Measurements from ENCODE around the gene POLR2A. TPM values are rescaled to one million over a fixed set of nuclear protein-coding genes. Genes with fewer than 3 reads are reported as not detected.

POLR2A gene
- total and polyA plus RNA-seq, 4 donors: 13.3 to 54.4 (median 34.8) TPM

DNA sequence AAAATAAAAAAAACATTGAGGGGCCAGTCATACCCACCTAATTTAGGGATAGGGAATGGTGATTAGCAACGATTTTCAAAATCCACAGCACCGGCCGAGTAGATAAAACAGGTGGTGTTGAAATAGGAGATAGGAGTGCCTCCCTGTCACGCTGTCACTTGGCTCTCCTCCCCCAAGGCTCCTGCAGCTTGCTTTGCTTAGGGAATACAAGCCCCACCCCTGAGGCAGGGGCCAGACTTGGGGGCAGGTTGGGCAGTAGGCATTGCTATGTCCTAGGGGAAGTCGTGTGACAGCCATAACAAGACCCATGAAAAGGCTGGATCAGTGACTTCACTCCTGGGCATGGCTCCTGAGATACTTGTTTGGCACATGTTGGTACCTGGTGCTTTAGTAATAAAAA, 25.8 kb downstream of the POLR2A start:
- Histone ChIP-seq H3K27ac (ENCODE audit: low read depth in 1 of 2, low read length in 2 of 2) (no peak overlapping the region), H3K4me1 (ENCODE audit: control insufficient read depth in 4 of 4, insufficient read depth in 4 of 4, low read length in 3 of 4) (peaks cover 0 to 1% (median 0%) of the 10 kb centered on the region in 4 donors), H3K36me3 (ENCODE audit: control insufficient read depth in 4 of 4, insufficient read depth in 3 of 4, low read depth in 1 of 4, low read length in 3 of 4) (peaks cover 14 to 86% (median 65%) of the 10 kb centered on the region in 4 donors), H3K27me3 (ENCODE audit: control insufficient read depth in 4 of 4, insufficient read depth in 4 of 4, low read length in 3 of 4) (no peaks in the 10 kb centered on the region), H3K4me3 (ENCODE audit: low read depth in 1 of 3, low read length in 3 of 3) (no peak overlapping the region), H3K9me3 (ENCODE audit: control insufficient read depth in 4 of 4, low read length in 3 of 4) (no peaks in the 10 kb centered on the region), H3K9ac (ENCODE audit: low read depth in 1 of 2, low read length in 2 of 2) (no peak overlapping the region)
- WGBS: 77% methylated on average over 5 of the region's 5 CpGs
- TF ChIP-seq, protein P1, sequence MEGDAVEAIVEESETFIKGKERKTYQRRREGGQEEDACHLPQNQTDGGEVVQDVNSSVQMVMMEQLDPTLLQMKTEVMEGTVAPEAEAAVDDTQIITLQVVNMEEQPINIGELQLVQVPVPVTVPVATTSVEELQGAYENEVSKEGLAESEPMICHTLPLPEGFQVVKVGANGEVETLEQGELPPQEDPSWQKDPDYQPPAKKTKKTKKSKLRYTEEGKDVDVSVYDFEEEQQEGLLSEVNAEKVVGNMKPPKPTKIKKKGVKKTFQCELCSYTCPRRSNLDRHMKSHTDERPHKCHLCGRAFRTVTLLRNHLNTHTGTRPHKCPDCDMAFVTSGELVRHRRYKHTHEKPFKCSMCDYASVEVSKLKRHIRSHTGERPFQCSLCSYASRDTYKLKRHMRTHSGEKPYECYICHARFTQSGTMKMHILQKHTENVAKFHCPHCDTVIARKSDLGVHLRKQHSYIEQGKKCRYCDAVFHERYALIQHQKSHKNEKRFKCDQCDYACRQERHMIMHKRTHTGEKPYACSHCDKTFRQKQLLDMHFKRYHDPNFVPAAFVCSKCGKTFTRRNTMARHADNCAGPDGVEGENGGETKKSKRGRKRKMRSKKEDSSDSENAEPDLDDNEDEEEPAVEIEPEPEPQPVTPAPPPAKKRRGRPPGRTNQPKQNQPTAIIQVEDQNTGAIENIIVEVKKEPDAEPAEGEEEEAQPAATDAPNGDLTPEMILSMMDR (IDR thresholded peaks at IDR 0.05; ENCODE audit: low read depth, low read length, missing input control): no peak
- TF ChIP-seq, protein P2, sequence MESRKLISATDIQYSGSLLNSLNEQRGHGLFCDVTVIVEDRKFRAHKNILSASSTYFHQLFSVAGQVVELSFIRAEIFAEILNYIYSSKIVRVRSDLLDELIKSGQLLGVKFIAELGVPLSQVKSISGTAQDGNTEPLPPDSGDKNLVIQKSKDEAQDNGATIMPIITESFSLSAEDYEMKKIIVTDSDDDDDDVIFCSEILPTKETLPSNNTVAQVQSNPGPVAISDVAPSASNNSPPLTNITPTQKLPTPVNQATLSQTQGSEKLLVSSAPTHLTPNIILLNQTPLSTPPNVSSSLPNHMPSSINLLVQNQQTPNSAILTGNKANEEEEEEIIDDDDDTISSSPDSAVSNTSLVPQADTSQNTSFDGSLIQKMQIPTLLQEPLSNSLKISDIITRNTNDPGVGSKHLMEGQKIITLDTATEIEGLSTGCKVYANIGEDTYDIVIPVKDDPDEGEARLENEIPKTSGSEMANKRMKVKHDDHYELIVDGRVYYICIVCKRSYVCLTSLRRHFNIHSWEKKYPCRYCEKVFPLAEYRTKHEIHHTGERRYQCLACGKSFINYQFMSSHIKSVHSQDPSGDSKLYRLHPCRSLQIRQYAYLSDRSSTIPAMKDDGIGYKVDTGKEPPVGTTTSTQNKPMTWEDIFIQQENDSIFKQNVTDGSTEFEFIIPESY (IDR thresholded peaks at IDR 0.05): no peak
- no peak for TF ChIP-seq HNF4G (IDR thresholded peaks at IDR 0.05)
- no peak for TF ChIP-seq SP1 (IDR thresholded peaks at IDR 0.05)
- no peak for TF ChIP-seq RAD21 (IDR thresholded peaks at IDR 0.05)
- no peak for TF ChIP-seq YY1 (IDR thresholded peaks at IDR 0.05)
- TF ChIP-seq GABPA (IDR thresholded peaks at IDR 0.05 in 1 of 2, conservative IDR thresholded peaks at IDR 0.05 in 1 of 2): no peak
- TF ChIP-seq JUND (IDR thresholded peaks at IDR 0.05): no peak
- TF ChIP-seq EGR1 (IDR thresholded peaks at IDR 0.05; ENCODE audit: low read depth in 2 of 2): no peak
- TF ChIP-seq NR2F2 (IDR thresholded peaks at IDR 0.05): no peak
- TF ChIP-seq, protein P3, sequence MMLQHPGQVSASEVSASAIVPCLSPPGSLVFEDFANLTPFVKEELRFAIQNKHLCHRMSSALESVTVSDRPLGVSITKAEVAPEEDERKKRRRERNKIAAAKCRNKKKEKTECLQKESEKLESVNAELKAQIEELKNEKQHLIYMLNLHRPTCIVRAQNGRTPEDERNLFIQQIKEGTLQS (IDR thresholded peaks at IDR 0.05): no peak
- TF ChIP-seq RXRA (IDR thresholded peaks at IDR 0.05): no peak
- TF ChIP-seq, protein P4, sequence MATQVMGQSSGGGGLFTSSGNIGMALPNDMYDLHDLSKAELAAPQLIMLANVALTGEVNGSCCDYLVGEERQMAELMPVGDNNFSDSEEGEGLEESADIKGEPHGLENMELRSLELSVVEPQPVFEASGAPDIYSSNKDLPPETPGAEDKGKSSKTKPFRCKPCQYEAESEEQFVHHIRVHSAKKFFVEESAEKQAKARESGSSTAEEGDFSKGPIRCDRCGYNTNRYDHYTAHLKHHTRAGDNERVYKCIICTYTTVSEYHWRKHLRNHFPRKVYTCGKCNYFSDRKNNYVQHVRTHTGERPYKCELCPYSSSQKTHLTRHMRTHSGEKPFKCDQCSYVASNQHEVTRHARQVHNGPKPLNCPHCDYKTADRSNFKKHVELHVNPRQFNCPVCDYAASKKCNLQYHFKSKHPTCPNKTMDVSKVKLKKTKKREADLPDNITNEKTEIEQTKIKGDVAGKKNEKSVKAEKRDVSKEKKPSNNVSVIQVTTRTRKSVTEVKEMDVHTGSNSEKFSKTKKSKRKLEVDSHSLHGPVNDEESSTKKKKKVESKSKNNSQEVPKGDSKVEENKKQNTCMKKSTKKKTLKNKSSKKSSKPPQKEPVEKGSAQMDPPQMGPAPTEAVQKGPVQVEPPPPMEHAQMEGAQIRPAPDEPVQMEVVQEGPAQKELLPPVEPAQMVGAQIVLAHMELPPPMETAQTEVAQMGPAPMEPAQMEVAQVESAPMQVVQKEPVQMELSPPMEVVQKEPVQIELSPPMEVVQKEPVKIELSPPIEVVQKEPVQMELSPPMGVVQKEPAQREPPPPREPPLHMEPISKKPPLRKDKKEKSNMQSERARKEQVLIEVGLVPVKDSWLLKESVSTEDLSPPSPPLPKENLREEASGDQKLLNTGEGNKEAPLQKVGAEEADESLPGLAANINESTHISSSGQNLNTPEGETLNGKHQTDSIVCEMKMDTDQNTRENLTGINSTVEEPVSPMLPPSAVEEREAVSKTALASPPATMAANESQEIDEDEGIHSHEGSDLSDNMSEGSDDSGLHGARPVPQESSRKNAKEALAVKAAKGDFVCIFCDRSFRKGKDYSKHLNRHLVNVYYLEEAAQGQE (IDR thresholded peaks at IDR 0.05): no peak
- TF ChIP-seq TAF1 (conservative IDR thresholded peaks at IDR 0.05): no peak
- DNase-seq (ENCODE audit: low spot score): no peak

DNA sequence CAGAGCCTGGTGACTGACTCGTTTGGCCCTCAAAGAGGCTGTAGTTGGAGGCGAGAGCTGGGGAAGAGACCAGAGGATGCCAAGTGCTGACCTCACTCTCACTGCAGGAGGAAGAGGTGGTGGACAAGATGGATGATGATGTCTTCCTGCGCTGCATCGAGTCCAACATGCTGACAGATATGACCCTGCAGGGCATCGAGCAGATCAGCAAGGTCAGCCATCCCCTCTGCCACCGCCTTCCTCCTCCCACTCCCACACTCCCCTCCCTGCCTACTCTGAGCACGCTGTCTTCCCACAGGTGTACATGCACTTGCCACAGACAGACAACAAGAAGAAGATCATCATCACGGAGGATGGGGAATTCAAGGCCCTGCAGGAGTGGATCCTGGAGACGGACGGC, 26.9 kb downstream of the POLR2A start:
- WGBS: 82% methylated on average over 10 of the region's 10 CpGs
- Histone ChIP-seq H3K27me3 (ENCODE audit: control insufficient read depth in 4 of 4, insufficient read depth in 4 of 4, low read length in 3 of 4) (no peaks in the 10 kb centered on the region), H3K27ac (ENCODE audit: low read depth in 1 of 2, low read length in 2 of 2) (no peak overlapping the region), H3K9ac (ENCODE audit: low read depth in 1 of 2, low read length in 2 of 2) (no peak overlapping the region), H3K9me3 (ENCODE audit: control insufficient read depth in 4 of 4, low read length in 3 of 4) (no peaks in the 10 kb centered on the region), H3K4me1 (ENCODE audit: control insufficient read depth in 4 of 4, insufficient read depth in 4 of 4, low read length in 3 of 4) (peaks cover 0 to 5% (median 1%) of the 10 kb centered on the region in 4 donors), H3K4me3 (ENCODE audit: low read depth in 1 of 3, low read length in 3 of 3) (no peak overlapping the region), H3K36me3 (ENCODE audit: control insufficient read depth in 4 of 4, insufficient read depth in 3 of 4, low read depth in 1 of 4, low read length in 3 of 4) (peaks cover 14 to 76% (median 58%) of the 10 kb centered on the region in 4 donors)
- no peak for DNase-seq (ENCODE audit: low spot score)
- no peak for TF ChIP-seq FOXA2 (IDR thresholded peaks at IDR 0.05)

All from liver (tissue), 9 donors.